Activated naive CD4-positive, alpha-beta T cell treated with anti-CD3 and anti-CD28 coated beads, Interleukin-2, amount 50 U/mL, for 16 hours (primary cell): ENCODE data around the gene ANO7.
A peak's percentile ranks its signal among the peaks of the same experiment; 100 is the strongest.

ENCODE experiments used
- DNase-seq: peaks from one replicate; pipeline ENCODE4 v3.0.0-alpha.2; 2020

The ANO7 gene, protein sequence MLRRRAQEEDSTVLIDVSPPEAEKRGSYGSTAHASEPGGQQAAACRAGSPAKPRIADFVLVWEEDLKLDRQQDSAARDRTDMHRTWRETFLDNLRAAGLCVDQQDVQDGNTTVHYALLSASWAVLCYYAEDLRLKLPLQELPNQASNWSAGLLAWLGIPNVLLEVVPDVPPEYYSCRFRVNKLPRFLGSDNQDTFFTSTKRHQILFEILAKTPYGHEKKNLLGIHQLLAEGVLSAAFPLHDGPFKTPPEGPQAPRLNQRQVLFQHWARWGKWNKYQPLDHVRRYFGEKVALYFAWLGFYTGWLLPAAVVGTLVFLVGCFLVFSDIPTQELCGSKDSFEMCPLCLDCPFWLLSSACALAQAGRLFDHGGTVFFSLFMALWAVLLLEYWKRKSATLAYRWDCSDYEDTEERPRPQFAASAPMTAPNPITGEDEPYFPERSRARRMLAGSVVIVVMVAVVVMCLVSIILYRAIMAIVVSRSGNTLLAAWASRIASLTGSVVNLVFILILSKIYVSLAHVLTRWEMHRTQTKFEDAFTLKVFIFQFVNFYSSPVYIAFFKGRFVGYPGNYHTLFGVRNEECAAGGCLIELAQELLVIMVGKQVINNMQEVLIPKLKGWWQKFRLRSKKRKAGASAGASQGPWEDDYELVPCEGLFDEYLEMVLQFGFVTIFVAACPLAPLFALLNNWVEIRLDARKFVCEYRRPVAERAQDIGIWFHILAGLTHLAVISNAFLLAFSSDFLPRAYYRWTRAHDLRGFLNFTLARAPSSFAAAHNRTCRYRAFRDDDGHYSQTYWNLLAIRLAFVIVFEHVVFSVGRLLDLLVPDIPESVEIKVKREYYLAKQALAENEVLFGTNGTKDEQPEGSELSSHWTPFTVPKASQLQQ

GRCh38 chr2:241188361-241189092 lies at the start of gene ANO7:
ANO7 (plus strand) TSS chr2:241188677; CDS start chr2:241190064, 1,387 bp downstream.
- no peak for DNase-seq

- DNase-seq, result no peak
These were observed 48.7 kb upstream of the ANO7 start for GRCh38 chr2:241139531-241140444.

GRCh38 chr2:241140445-241140840 lies 48.0 kb upstream of the ANO7 start:
- no peak for DNase-seq

GRCh38 chr2:241141214-241141770 lies 47.2 kb upstream of the ANO7 start:
- no peak for DNase-seq

DNA sequence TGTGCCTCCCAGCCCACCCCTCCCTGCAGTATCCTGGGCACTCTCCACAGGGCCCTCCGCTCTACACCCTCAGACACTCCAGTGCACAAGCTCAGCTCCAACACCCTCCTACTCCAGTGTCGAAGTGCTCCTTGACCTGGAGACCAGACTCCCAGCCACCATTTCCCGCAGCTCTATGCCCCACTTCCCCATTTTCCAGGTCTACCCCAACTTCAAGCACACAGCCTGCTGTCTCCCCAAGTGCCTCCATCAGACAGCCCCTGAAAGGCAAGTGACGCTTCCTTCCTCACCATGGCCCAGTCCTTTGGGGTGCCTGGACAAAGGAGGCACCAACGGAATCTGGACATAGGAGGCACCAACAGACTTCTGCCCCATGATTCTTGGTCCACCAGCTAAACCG lies 46.4 kb upstream of the ANO7 start:
- no peak for DNase-seq

DNA sequence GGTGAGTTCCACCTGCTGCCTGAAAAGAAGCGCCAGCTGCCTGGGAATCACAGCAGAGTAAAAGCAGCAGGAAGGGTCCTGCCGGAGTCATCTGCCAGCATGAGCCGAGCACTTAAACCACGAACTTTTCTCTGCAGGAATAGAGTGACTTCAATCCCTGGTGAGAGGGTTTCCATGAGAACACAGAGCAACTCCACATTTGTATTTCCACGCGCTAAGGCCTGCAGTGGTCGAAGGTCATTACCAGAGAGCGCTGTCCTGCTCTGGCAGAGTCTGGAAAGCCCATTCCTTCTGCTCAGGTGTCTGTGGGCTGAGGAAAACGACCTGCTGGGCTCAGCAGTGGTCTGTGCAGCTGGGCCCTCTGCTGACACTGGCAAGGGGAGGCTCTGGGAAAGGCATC lies 45.9 kb upstream of the ANO7 start:
- DNase-seq, result no peak

DNA sequence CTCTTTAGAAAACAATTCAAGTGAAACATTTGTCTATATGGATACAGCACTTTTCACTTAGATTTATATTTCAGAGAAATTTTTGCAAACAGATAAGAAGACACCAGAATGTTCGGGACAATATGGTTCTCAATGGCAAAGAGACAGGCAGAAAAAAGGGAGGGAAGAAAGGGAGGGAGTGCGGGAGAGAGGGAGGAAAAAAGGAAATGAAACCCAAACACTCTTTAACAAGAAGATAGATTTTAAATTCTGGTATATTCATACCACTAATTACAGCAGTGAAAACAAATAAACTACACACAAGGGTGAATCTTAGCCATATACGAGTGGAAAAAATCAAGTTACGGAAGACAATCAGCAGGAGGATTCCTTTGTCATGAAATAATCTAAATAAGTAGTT lies 42.2 kb upstream of the ANO7 start:
- DNase-seq, result no peak

GRCh38 chr2:241147336-241147735 lies 41.1 kb upstream of the ANO7 start:
- no peak for DNase-seq

DNA sequence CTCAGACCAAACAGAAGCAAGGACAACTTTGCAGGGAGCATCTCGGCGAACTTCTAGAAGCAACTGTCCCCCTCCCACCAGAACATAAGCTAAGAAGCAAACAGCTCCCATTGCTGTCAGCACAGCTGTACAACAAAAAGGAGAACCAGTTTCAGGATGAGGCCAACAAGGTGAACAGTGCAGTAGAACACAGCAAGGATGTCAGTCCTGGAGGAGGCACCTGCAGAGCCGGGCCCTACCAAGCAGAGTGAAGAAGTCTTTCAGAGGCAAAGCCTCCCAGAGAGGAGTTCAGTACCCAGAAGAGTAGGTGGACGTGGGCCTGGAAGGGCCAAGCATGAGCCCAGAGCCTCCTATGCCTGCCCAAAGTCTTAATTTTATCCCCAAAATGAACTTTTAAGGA lies 40.2 kb upstream of the ANO7 start:
- DNase-seq, result no peak

- DNase-seq, result peak; percentile 94
These were observed 39.4 kb upstream of the ANO7 start, which contains the start of gene PASK for GRCh38 chr2:241148891-241149674. PASK (minus strand) TSS chr2:241149472; CDS start chr2:241143032, 6,440 bp downstream.

- DNase-seq, result no peak
These were observed 38.9 kb upstream of the ANO7 start for GRCh38 chr2:241149675-241149924.

GRCh38 chr2:241149925-241150659 lies 38.4 kb upstream of the ANO7 start, which contains the start of gene PPP1R7:
PPP1R7 (plus strand) TSS chr2:241150467; CDS start chr2:241150496, 29 bp downstream.
- DNase-seq, result peak; percentile 95

GRCh38 chr2:241150660-241151530 lies 37.6 kb upstream of the ANO7 start:
- no peak for DNase-seq

- DNase-seq, result no peak
These were observed 36.4 kb upstream of the ANO7 start for GRCh38 chr2:241151934-241152660.

DNA sequence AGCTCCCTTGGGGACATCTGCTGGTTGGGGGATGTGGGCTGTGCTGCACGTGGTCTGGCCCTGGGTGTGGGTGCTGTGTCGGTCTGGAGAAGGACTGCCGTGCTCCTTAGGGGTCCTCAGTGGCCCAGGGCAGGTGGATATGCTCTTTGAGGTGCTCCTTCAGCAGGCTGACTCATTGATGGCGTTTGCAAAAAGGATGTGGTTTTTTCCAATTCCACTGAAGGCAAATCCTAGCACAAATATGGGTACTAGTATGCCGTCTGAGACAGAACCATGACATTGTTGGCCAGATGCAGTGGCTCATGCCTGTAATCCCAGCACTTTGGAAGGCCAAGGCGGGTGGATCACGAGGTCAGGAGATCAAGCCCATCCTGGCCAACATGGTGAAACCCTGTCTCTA lies 34.9 kb upstream of the ANO7 start:
- no peak for DNase-seq

GRCh38 chr2:241154915-241155314 lies 33.6 kb upstream of the ANO7 start:
- DNase-seq, result peak; percentile 20

GRCh38 chr2:241155936-241156335 lies 32.5 kb upstream of the ANO7 start:
- DNase-seq, result no peak

- DNase-seq, result no peak
These were observed 31.5 kb upstream of the ANO7 start for GRCh38 chr2:241156971-241157441.
